Upper lobe of left lung (tissue), 4 donors: ENCODE results near the gene FSTL1.

Experiments
- POLR2A ChIP-seq, 4 donors: fragments of 450-650 bp; IDR thresholded peaks; one replicate each; pipeline ENCODE4 v1.5.1; 2016 to 2017; ENCODE audit warnings: antibody characterized with exemption in 4 of 4, mild to moderate bottlenecking in 2 of 4
- POLR2AphosphoS5 ChIP-seq, 2 donors: sonication (generic); formaldehyde crosslinking; IDR thresholded peaks; one replicate each; pipeline ENCODE4 v1.5.1; 2017; ENCODE audit warnings: antibody characterized with exemption in 2 of 2
- TF ChIP-seq, protein P1 (sequence below), 6 experiments: fragments of 450-650 bp in 4 of 6; fragments of 200-600 bp in 2 of 6; sonication (generic) in 2 of 6; IDR thresholded peaks; one replicate each; pipeline ENCODE4 v1.5.1; 2016 to 2019; ENCODE audit warnings: antibody characterized with exemption in 6 of 6

- no peak for TF ChIP-seq POLR2AphosphoS5 (IDR thresholded peaks at IDR 0.05)
- TF ChIP-seq POLR2A (IDR thresholded peaks at IDR 0.05) = no peak
- TF ChIP-seq, protein P1, sequence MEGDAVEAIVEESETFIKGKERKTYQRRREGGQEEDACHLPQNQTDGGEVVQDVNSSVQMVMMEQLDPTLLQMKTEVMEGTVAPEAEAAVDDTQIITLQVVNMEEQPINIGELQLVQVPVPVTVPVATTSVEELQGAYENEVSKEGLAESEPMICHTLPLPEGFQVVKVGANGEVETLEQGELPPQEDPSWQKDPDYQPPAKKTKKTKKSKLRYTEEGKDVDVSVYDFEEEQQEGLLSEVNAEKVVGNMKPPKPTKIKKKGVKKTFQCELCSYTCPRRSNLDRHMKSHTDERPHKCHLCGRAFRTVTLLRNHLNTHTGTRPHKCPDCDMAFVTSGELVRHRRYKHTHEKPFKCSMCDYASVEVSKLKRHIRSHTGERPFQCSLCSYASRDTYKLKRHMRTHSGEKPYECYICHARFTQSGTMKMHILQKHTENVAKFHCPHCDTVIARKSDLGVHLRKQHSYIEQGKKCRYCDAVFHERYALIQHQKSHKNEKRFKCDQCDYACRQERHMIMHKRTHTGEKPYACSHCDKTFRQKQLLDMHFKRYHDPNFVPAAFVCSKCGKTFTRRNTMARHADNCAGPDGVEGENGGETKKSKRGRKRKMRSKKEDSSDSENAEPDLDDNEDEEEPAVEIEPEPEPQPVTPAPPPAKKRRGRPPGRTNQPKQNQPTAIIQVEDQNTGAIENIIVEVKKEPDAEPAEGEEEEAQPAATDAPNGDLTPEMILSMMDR (IDR thresholded peaks at IDR 0.05) = no peak
Measured at GRCh38 chr3:120352017-120352416, 98.8 kb downstream of the FSTL1 start.
